Activated CD4-positive, alpha-beta T cell treated with anti-CD3 and anti-CD28 coated beads, Interleukin-2, amount 10 ng/mL, durations not matched to agents 7 days and 5 days (primary cell): ENCODE data around the gene FLRT1. TPM values are rescaled to one million over a fixed set of nuclear protein-coding genes. Genes with fewer than 3 reads are reported as not detected.

Experiments used
- CTCF ChIA-PET: fragments of 350-600 bp; sonication (Branson Sonifier 250); formaldehyde crosslinking; loops from one replicate; lab custom pipeline; 2021; ENCODE audit warnings: antibody characterized with exemption; lab: Charles Lee
- POLR2A ChIA-PET: fragments of 350-600 bp; sonication (Branson Sonifier 250); formaldehyde crosslinking; loops from one replicate; lab custom pipeline; 2021; ENCODE audit warnings: antibody characterized with exemption; lab: Charles Lee
- DNase-seq: peaks from one replicate; pipeline ENCODE4 v3.0.0-alpha.2; 2020
- H3K27ac Mint-ChIP-seq: one replicate; pipeline ENCODE4 v1.8.0; 2021; ENCODE audit warnings: mild to moderate bottlenecking, moderate library complexity, mixed read lengths
- H3K27me3 Mint-ChIP-seq: one replicate; pipeline ENCODE4 v1.8.0; 2021; ENCODE audit warnings: mixed read lengths
- H3K36me3 Mint-ChIP-seq: one replicate; pipeline ENCODE4 v1.8.0; 2021; ENCODE audit warnings: low read depth, mixed read lengths
- H3K4me1 Mint-ChIP-seq: one replicate; pipeline ENCODE4 v1.8.0; 2021; ENCODE audit warnings: mixed read lengths
- H3K4me3 Mint-ChIP-seq: one replicate; pipeline ENCODE4 v1.8.0; 2021; ENCODE audit warnings: mild to moderate bottlenecking, moderate library complexity, mixed read lengths
- H3K9me3 Mint-ChIP-seq: one replicate; pipeline ENCODE4 v1.8.0; 2021; ENCODE audit warnings: mixed read lengths
- total RNA-seq, 2 experiments: library from RNA; stranded (reverse); gene quantifications; one replicate each; pipeline ENCODE4 v1.2.3, GENCODE V29; 2021

FLRT1 gene
- total RNA-seq, 2 experiments from 2014 or later: not detected

GRCh38 chr11:64034411-64034811, 1.3 kb upstream of the FLRT1 start:
- H3K27ac Mint-ChIP-seq: no peak overlapping the region
- peaks cover 32% of the 10 kb centered on the region for H3K27me3 Mint-ChIP-seq
- H3K36me3 Mint-ChIP-seq: no peaks in the 10 kb centered on the region
- ChIA-PET CTCF (interaction anchor here (0.6 to 1.5 kb wide), 3 partner anchors 15 to 75 kb away, joined by 3 to 4 read pairs (median 3); no protein-coding TSS in a partner anchor), POLR2A (no interaction called here)
- peaks cover 3% of the 10 kb centered on the region for H3K4me1 Mint-ChIP-seq
- no peaks in the 10 kb centered on the region for H3K9me3 Mint-ChIP-seq
- H3K4me3 Mint-ChIP-seq: no peak overlapping the region
- no peak for DNase-seq

GRCh38 chr11:64035081-64035524, 628 bp upstream of the FLRT1 start:
- Mint-ChIP-seq H3K27me3 (peaks cover 32% of the 10 kb centered on the region), H3K9me3 (no peaks in the 10 kb centered on the region), H3K4me3 (no peak overlapping the region), H3K27ac (no peak overlapping the region), H3K4me1 (peaks cover 3% of the 10 kb centered on the region), H3K36me3 (no peaks in the 10 kb centered on the region)
- no peak for DNase-seq
- ChIA-PET POLR2A (no interaction called here), CTCF (no interaction called here)

- Mint-ChIP-seq H3K4me3 (no peak overlapping the region), H3K4me1 (peaks cover 3% of the 10 kb centered on the region), H3K27me3 (peaks cover 32% of the 10 kb centered on the region), H3K9me3 (no peaks in the 10 kb centered on the region), H3K36me3 (no peaks in the 10 kb centered on the region), H3K27ac (no peak overlapping the region)
- ChIA-PET CTCF (interaction anchor here (1.0 kb wide), 1 partner anchor 103 kb away, joined by 3 read pairs; no protein-coding TSS in a partner anchor), POLR2A (no interaction called here)
- DNase-seq: no peak
Observed at GRCh38 chr11:64036087-64037026, 626 bp downstream of the FLRT1 start.

GRCh38 chr11:64037027-64037634, 1.4 kb downstream of the FLRT1 start:
- Mint-ChIP-seq H3K4me1 (peaks cover 3% of the 10 kb centered on the region), H3K9me3 (no peaks in the 10 kb centered on the region), H3K4me3 (no peak overlapping the region), H3K36me3 (no peaks in the 10 kb centered on the region), H3K27me3 (peaks cover 32% of the 10 kb centered on the region), H3K27ac (no peak overlapping the region)
- DNase-seq: no peak
- POLR2A ChIA-PET: no interaction called here
- CTCF ChIA-PET: interaction anchor here (1.0 kb wide), 1 partner anchor 102 kb away, joined by 3 read pairs; no protein-coding TSS in a partner anchor

GRCh38 chr11:64038500-64038899, 2.8 kb downstream of the FLRT1 start:
- no peak for DNase-seq
- ChIA-PET POLR2A (no interaction called here), CTCF (no interaction called here)
- Mint-ChIP-seq H3K27me3 (peaks cover 26% of the 10 kb centered on the region), H3K27ac (no peak overlapping the region), H3K4me3 (no peak overlapping the region), H3K36me3 (no peaks in the 10 kb centered on the region), H3K9me3 (no peaks in the 10 kb centered on the region), H3K4me1 (peaks cover 3% of the 10 kb centered on the region)

GRCh38 chr11:64039012-64039665, 3.4 kb downstream of the FLRT1 start:
- Mint-ChIP-seq H3K27ac (no peak overlapping the region), H3K36me3 (no peaks in the 10 kb centered on the region), H3K9me3 (no peaks in the 10 kb centered on the region), H3K4me3 (no peak overlapping the region), H3K27me3 (peaks cover 22% of the 10 kb centered on the region), H3K4me1 (peaks cover 3% of the 10 kb centered on the region)
- POLR2A ChIA-PET: no interaction called here
- DNase-seq: no peak
- CTCF ChIA-PET: no interaction called here

- Mint-ChIP-seq H3K27ac (no peak overlapping the region), H3K27me3 (peaks cover 10% of the 10 kb centered on the region), H3K4me1 (no peaks in the 10 kb centered on the region), H3K9me3 (no peaks in the 10 kb centered on the region), H3K36me3 (no peaks in the 10 kb centered on the region), H3K4me3 (no peak overlapping the region)
- ChIA-PET CTCF (no interaction called here), POLR2A (interaction anchor here (0.5 kb wide), 1 partner anchor 8 kb away, joined by 5 read pairs; no protein-coding TSS in a partner anchor)
- no peak for DNase-seq
Observed at GRCh38 chr11:64040684-64041322, 5.1 kb downstream of the FLRT1 start.

- DNase-seq: no peak
- Mint-ChIP-seq H3K27me3 (peaks cover 10% of the 10 kb centered on the region), H3K27ac (no peak overlapping the region), H3K9me3 (no peaks in the 10 kb centered on the region), H3K4me1 (no peaks in the 10 kb centered on the region), H3K36me3 (no peaks in the 10 kb centered on the region), H3K4me3 (no peak overlapping the region)
- ChIA-PET POLR2A (no interaction called here), CTCF (no interaction called here)
Observed at GRCh38 chr11:64041846-64042245, 6.1 kb downstream of the FLRT1 start.

GRCh38 chr11:64042301-64042700, 6.6 kb downstream of the FLRT1 start:
- H3K9me3 Mint-ChIP-seq: no peaks in the 10 kb centered on the region
- POLR2A ChIA-PET: no interaction called here
- no peak overlapping the region for H3K4me3 Mint-ChIP-seq
- CTCF ChIA-PET: no interaction called here
- H3K36me3 Mint-ChIP-seq: no peaks in the 10 kb centered on the region
- no peaks in the 10 kb centered on the region for H3K4me1 Mint-ChIP-seq
- peaks cover 10% of the 10 kb centered on the region for H3K27me3 Mint-ChIP-seq
- DNase-seq: no peak
- no peak overlapping the region for H3K27ac Mint-ChIP-seq

GRCh38 chr11:64043545-64043944, 7.8 kb downstream of the FLRT1 start:
- POLR2A ChIA-PET: no interaction called here
- H3K4me3 Mint-ChIP-seq: no peak overlapping the region

GRCh38 chr11:64044730-64045393, 9.1 kb downstream of the FLRT1 start:
- H3K27me3 Mint-ChIP-seq: no peaks in the 10 kb centered on the region
- CTCF ChIA-PET: interaction anchor here (0.6 to 1.0 kb wide), 2 partner anchors 16 to 17 kb away, joined by 3 read pairs; no protein-coding TSS in a partner anchor
- H3K4me3 Mint-ChIP-seq: no peak overlapping the region
- no peak overlapping the region for H3K27ac Mint-ChIP-seq
- no peaks in the 10 kb centered on the region for H3K4me1 Mint-ChIP-seq
- DNase-seq: no peak
- POLR2A ChIA-PET: no interaction called here
- no peaks in the 10 kb centered on the region for H3K36me3 Mint-ChIP-seq
- no peaks in the 10 kb centered on the region for H3K9me3 Mint-ChIP-seq

More at GRCh38 chr11:64043545-64043944, 7.8 kb downstream of the FLRT1 start:
- H3K36me3 Mint-ChIP-seq: no peaks in the 10 kb centered on the region
- CTCF ChIA-PET: no interaction called here
- no peaks in the 10 kb centered on the region for H3K27me3 Mint-ChIP-seq
- no peaks in the 10 kb centered on the region for H3K4me1 Mint-ChIP-seq
- no peak for DNase-seq
- H3K27ac Mint-ChIP-seq: no peak overlapping the region
- H3K9me3 Mint-ChIP-seq: no peaks in the 10 kb centered on the region

- Mint-ChIP-seq H3K9me3 (no peaks in the 10 kb centered on the region), H3K36me3 (no peaks in the 10 kb centered on the region), H3K27me3 (no peaks in the 10 kb centered on the region), H3K27ac (no peak overlapping the region), H3K4me3 (no peak overlapping the region), H3K4me1 (no peaks in the 10 kb centered on the region)
- POLR2A ChIA-PET: no interaction called here
- CTCF ChIA-PET: interaction anchor here (1.0 kb wide), 1 partner anchor 18 kb away, joined by 3 read pairs; no protein-coding TSS in a partner anchor
- DNase-seq: no peak
Observed at GRCh38 chr11:64045700-64046099, 10.0 kb downstream of the FLRT1 start.
